Right hindlimb (tissue), 1 donor: ENCODE measurements around the gene CHDH.

Source experiments
- DNase-seq: peaks from one replicate; pipeline ENCODE4 v3.0.0-alpha.2; 2018

CHDH gene

DNA sequence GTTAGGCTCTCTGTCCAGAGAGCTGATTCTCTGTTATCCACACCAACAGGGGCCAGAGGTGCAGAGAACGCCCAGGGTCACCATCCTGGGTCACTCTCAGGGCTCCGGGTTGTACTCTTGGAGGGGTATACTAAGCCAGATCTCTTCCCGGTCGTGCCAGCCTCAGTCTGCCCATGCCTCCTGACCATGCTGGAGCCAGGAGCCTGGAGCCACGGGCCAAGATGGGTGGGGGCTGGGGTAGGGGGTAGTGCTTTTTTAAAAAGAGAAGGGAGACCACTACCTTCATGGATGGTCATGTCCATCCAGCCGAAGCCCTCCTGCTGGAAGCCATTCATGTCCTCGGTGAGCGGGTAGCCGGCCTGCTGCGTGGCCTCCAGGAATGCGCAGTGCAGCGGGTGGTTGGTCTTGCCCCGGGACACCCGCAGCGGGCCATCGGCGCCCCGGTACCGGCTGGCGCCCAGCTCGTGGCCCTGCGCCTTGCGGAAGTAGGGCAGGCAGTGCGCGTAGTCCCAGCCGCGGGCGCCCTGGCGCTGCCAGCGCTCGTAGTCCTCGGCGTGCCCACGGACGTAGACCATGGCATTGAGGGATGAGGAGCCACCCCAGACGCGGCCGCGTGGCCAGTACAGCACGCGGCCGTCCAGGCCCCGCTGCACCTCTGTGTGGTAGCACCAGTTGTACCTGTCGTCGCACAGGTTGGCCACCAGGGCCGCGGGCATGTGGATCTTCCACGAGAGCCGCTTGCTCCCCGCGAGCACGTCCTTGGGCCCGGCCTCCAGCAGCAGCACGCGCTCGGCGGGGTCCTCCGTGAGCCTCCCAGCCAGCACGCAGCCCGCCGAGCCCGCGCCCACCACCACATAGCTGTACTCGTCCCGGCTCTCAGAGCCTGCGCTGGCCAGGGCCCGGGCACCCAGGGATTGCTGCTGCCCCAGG is 22.9 kb downstream of the CHDH start:
- DNase-seq, result no peak

DNA sequence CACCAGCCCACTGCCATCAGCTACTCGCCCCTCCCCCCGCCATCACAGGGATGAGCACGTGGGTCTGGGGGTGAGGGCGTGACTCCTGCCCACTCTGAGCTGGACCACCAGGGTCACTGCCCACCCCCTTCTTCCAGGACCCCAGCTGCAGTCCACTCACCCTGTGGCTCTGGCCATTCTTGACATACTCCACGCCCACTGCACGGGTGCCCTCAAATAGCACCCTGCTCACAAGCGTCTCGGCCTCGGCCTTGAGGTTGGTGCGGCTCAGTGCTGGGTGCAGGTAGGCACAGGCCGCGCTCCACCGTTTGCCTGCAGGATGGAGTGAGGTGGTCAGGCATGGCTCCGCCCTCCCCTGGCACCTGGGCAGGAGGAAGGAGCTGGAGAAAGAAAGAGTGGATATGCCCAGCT is 23.9 kb downstream of the CHDH start:
- no peak for DNase-seq

DNA sequence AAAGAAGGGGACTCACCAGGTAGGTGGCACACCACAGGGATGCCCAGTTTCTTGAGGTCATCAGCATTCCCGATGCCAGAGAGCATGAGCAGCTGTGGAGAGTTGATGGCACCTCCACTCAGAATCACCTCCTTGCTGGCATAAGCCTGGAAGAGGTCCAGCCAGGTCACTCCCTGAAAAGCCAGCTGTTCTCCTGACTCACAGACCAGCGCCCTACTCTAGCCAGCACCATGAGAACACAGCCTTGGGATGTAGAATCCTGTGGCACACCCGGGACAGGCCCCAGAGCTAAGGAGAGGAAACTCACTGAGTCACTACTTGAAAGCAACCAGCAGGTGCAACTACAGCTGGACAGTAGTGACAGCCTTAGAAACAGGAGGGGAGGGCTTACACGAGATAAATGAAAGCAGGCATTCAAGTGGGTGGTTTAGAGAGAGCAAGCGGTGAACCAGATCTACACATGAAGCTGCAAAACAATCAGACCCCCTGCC is 24.5 kb downstream of the CHDH start:
- no peak for DNase-seq

DNA sequence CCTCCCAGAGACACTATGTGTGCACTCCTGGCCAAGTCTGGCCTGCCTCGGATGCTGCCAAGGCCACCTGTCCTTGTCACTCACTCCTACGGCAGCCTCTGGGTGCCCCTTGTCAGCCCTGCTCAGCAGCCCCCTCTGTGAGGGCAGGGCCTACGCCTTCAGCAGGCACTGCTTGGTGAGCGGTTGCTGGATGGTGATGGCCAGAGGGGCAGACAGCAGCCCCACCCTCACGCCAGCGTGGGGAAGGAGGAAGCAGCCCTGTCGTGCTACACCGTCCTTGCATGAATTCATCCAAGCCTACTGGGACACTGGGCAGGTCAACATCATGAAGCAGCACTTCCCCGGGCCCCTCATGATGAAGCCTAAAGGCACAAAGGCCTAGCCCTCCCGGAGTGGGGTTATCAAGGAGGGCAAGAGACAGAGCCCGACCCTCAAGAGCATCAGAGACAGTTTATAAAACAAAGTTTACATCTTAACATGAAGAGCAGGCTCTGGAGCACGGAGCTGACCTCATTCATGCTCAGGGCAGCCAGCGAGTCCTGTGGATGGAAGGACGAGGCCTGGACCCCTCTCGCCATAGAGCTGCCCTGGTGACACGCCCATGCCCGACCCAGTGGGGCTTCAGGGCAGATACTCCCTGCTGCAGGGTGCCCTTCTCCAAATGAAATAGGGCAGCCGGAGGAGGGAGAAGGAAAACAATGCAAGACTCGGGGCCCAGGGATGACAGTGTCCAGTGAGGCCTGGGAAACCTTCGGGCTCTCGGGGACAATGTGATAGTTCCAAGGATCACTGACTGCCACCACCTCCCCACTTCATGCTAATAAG is 25.3 kb downstream of the CHDH start:
- peak; percentile 71 for DNase-seq

DNA sequence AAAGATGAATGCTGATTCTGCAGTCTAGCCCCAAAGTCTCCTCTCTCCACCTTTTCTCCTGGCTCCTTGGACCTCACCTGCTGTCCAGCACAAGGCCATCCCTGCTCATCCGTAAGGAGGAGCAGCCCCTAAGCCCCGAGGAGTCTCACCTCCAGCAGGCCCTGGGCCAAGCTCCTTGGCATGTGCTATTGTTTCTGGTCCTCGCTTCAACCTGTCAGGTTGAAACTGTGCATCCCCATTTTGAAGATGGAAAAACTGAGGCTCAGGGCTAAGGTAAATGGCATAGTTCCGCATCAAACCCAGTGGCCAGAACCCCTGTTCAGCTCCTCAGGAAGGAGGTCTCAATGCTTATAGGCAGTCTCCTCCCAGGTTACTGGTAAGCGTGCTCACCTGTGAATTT is 26.1 kb downstream of the CHDH start:
- no peak for DNase-seq

DNA sequence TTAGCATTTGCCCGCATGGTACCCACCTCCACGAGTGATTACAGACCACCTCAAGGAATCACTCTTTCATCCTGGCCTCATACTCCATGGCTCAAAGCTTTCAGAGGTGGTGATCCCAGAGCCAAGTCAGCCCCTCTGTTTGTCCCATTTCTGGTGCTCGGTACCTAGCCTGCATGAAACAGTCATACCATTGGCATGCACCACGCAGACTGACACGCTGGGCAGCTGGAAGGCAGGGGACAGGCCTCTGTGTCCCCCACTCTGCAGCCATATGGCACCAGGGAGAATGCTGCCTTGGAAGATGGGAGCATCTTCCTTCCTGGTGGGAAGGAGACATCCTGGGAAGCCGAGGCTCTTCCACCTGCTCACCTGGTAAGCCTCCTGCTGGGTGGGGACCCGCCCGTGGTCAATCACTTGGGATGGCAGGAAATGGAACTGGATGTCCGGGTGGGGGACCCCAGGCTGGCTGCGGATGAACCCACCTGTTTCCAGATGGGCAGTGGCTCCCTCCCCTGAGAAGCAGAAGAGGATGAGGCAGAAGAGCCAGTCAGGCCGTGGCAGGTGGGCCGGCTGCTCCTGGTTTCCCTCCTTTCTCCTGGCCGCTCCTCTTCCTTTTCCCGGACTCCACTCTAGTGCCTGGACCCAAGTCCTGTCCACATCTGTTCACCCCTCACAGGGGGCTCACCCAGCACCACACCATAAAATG is 26.9 kb downstream of the CHDH start:
- DNase-seq, result no peak

DNA sequence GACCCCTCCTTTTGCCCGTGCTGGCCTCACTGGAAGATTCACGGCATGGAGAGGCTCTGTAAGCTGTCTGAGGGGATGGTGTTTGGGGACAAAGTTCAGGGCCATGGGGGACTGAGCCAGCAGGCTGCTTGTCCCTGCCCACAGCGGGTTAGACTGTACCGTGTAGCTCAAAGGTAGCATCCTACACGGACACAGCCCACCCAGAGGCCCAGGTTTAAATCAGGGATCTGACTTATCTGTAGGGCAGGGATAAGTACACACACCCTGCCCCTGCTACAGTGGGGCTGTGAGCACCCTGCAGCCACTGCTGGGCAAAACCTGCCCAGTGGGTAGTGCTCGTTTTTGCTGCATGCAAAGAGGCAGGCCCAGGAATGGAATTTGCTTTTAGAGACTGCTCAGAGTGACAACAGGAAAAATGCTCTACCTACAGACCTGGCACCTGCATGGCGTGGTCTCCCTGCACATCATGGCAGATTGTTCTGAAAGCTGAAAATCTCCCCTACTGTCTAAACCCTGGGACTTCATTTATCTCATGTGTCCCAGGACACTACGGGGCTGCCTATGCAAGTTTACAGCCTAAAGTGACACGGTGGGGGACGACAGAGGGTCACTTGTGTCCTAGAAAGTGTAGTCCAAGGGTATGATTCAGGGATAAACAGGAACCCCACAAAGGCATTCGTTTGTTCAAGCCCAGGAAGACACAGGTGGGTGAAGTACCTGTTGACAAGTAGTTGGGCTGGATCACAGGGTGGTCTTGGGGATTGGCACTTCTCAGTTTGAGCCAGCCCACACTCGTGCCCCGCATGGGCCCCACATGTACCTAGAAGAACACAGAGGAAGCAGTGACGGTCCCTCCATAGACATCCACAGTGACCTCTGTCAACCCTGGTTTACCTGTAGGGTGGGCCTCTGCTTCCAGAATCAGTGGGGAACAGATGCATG is 27.7 kb downstream of the CHDH start:
- no peak for DNase-seq

DNA sequence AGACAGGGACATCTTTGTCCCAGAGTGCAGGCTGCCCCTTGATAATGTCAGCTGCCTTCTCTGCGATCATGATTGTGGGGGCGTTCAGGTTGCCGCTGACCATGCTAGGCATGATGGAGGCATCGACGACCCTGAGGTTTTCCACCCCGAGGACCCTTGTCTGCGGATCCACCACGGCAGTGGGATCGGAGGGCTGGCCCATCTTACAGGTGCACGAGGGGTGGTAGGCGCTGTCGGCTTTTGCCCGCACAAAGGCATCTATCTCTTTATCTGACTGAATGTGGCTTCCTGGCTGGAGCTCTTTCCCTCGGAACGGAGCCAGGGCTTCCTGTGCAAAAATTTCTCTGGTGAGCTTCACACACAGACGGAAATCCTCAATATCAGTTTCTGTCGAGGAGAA is 28.4 kb downstream of the CHDH start:
- no peak for DNase-seq

DNA sequence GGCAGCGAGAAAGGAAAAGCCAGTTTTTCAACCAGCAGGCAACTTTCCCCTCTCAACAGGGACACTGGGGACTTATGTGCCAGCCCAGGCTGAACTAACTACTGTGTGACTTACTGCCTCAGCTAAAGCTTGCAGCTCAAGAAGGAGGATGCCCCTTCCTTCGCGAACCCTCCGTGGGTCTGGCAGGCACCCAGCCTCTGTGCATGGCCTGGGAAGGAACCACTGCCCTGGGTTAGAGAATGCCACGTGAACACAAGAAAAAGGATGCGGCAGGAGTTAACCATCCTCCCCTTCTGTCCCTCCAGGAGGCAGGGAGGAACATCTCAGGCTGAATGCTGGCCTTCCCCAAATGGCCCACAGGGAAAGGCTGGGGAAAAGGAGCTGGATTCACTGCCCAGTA is 29.0 kb downstream of the CHDH start:
- no peak for DNase-seq

DNA sequence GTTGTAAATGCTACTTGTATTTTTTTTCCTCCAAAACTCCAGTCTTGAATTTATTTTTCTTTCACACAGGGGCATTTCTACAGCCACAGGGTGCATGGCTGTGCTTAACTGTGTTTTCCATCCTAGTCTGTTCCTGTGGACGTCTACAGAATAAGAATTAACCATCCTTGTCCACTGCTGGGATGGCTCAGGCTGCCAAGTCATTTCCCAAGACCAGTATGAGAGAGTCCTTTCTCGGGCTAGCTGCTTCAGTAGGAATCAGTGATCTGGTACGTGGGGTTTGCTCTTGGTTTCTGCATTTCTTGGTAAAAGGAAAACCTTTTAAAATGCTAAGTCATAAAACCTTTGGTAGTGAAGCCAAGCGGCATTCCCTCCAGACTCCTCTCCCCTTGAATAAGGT is 29.8 kb downstream of the CHDH start:
- DNase-seq, result no peak

DNA sequence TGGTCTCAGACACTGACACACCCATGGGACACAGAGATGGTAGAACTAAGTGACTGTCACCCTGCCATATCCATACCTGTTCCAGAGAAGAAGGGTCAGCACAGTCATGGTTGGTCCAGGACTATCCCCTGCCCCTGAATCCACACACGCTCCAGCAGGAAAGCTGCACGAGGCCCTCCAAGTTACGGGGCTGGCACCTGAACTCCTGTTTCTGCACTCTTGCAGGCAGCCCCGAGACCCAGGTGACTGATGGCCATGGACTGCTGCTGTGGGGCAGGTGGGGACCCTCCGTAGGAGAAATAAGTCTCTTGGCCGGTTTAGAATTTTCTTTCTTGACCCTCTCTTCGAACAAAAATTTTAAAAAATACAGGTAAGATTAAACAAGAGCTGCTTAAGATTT is 30.6 kb downstream of the CHDH start:
- no peak for DNase-seq

DNA sequence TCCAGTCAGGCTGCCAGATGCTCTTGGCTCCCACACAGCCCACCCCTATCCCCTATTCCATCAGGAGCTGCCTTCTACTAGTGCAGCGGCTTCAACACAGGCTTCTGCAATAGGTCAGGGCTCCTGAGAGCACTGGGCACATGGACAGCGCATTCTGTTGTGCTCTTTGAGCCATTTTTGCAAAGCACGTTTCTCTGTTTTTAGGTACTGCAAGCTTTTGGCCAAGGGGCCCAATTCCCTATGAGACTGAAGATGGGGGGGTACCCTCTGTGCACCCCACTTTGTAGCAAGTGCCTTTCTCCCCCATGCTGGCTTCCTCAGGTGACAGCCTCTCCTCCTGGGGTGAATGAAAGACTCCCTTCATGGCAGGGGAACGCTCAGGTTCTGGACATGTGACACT is 31.2 kb downstream of the CHDH start:
- DNase-seq, result no peak

DNA sequence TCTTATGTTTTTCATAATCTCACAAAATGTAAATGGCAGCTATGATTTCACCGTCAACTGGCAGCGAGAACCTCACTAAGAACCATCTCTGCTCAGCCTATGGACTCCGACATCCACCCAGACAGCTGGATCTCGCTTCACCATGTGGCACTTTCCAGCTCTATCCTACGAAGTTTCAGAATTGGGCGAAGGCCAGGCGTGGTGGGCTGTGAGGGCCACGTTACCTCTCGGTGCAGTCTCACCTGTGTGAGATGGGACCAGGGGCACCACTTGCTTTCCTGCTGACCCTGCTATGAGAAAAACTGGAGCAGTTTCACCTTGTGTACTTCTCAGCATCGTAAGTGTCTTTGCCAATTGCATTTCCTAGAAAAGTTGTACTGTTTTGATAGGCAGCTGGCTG is 32.3 kb downstream of the CHDH start:
- no peak for DNase-seq

DNA sequence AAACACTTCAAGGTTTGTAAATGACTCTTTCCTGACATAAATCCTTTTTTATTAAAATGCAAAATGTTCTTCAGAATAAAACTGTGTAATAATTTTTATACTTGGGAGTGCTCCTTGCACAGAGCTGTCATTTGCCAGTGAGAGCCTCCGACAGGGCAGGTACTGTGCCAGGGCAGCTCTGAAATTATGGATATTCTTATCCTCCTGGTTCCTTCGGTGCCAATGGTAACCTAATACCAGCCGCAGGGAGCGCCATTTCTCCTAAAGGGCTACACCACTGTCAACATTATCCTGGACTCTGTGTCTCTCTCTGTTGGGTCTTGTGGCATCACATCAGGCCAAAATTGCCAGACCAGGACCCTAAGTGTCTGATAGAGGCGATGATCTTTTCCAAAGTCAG is 33.0 kb downstream of the CHDH start:
- no peak for DNase-seq

DNA sequence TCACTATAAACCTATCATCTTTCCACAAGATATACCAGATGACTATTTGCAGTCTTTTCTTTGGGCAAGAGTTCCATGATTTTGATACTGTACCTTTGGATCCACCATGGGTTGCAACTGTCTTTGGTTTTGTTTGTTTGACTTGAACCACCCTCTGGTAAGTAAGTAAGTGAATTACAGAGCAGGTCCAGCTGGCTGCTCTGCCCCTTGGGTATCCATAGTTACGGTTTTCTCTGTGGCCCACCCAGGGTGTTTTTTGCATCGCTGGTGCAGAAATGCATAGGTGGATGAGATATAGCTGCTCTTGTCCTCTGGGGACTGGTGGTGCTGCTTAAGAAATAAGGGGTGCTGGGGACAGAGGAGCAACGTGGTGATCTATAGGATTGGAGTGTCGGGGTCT is 33.8 kb downstream of the CHDH start:
- DNase-seq, result no peak

DNA sequence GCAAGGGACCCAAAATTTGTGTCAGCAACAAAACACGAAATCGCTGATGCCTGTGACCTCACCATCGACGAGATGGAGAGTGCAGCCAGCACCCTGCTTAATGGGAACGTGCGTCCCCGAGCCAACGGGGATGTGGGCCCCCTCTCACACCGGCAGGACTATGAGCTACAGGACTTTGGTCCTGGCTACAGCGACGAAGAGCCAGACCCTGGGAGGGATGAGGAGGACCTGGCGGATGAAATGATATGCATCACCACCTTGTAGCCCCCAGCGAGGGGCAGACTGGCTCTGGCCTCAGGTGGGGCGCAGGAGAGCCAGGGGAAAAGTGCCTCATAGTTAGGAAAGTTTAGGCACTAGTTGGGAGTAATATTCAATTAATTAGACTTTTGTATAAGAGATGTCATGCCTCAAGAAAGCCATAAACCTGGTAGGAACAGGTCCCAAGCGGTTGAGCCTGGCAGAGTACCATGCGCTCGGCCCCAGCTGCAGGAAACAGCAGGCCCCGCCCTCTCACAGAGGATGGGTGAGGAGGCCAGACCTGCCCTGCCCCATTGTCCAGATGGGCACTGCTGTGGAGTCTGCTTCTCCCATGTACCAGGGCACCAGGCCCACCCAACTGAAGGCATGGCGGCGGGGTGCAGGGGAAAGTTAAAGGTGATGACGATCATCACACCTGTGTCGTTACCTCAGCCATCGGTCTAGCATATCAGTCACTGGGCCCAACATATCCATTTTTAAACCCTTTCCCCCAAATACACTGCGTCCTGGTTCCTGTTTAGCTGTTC is 34.9 kb downstream of the CHDH start:
- no peak for DNase-seq

DNA sequence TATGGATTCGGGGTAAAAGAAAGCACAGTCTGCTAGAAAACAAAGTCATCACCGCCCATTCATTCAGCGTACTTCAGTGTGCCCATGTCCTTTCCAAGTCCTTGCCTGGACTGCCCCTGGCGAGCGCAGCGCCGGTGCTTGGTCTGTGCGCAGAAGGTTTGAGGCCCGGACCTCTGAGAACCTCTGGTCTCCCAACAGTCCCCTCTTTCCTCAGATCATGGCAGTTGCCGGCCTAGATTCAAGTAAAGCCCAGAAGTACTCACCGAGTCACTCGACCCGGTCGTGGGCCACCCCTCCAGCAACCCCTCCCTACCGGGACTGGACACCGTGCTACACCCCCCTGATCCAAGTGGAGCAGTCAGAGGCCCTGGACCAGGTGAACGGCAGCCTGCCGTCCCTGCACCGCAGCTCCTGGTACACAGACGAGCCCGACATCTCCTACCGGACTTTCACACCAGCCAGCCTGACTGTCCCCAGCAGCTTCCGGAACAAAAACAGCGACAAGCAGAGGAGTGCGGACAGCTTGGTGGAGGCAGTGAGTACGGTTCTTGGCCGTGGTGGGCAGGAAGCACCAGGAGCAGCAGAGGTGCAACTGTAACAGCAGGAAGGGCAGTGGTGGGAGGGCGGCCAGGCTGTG is 36.3 kb downstream of the CHDH start:
- no peak for DNase-seq

DNA sequence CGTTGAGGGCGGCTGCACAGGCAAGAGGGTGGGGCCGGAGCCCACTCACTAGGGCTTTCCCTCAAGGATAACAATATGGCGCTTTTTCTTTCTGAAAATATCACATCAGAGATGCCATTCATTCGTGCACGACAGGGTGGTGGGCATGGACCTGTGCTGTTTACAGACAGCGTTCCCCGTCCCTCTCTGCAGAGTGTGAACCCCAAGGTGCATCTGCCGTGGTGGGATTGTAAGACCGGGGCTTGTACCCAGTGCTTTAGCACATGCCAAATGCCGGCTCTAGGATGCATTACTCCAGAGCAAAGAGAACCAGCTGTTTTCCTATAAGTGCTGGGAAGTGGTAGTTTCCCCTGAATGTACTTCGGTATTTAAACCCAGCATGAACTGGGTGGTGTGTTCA is 37.0 kb downstream of the CHDH start:
- no peak for DNase-seq

DNA sequence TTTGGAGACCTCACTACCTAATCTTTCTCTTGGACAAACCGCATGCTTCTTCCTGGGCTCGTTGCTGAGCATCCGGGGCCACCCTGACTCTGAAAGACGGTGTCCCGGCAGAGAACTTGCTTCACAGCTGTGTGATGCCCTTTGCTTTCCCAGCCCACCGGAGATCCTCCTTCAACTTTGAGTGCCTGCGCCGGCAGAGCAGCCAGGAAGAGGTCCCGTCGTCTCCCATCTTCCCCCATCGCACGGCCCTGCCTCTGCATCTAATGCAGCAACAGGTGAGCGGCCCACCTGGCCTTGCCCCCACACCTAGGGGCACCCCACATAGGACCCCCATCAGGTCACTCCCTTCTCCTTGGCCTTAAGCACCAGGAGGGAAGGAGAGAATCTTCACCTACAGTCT is 37.7 kb downstream of the CHDH start:
- no peak for DNase-seq

DNA sequence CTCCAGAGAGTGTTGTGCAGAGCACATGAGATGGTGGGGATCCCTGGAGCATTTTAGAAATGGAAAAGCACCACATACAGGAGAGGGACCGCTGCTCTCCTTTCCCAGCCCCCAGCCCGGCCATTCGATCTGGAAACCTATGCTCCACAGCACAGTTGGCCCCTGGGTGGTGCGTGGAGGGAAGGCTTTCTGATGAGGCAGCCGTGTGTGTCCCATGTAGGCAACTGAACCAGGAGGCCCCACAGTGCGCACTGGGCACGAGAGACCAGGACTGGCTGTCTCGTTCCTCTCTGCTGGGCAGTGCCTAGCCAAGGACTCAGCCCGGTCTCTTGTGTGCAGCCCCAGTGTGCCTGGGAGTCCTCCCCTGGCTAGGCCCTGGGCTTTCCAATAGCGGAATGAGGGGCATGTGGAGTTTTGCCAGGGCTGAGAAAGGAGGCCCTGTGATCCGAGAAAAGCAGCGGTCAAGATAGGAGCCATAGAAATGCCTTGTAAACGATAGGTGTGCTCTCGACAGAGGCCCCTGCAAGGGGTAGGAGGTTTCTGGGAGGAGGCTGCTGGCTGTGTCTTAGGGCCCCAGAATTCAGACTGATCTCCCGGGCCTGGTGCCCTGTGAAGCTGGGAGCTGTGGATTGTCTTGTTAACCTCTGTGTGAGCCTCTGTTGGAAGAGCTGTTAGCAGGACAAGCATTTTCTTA is 39.0 kb downstream of the CHDH start:
- no peak for DNase-seq
